Measurements from ENCODE around the gene RIPOR3. TPM values are rescaled to one million over a fixed set of nuclear protein-coding genes. Genes with fewer than 3 reads are reported as not detected.

Gene RIPOR3
- total RNA-seq, 1 donor from 2014 or later: 0.12 TPM

GRCh38 chr20:50692552-50692933 lies 1.2 kb upstream of the RIPOR3 start:
- H3K36me3 Mint-ChIP-seq (ENCODE audit: low read depth): peaks cover 2% of the 10 kb centered on the region
- H3K27me3 Mint-ChIP-seq (ENCODE audit: low read depth): peaks cover 43% of the 10 kb centered on the region
- H3K27ac Mint-ChIP-seq (ENCODE audit: unreplicated experiment): no peak overlapping the region
- H3K4me3 Mint-ChIP-seq (ENCODE audit: unreplicated experiment): no peak overlapping the region
- no peaks in the 10 kb centered on the region for H3K9me3 Mint-ChIP-seq (ENCODE audit: low read depth)
- TF ChIP-seq CTCF (IDR thresholded peaks at IDR 0.05): no peak
- no peak for DNase-seq (ENCODE audit: low spot score)
- peaks cover 21% of the 10 kb centered on the region for H3K4me1 Mint-ChIP-seq (ENCODE audit: low read depth)

- H3K27ac Mint-ChIP-seq (ENCODE audit: unreplicated experiment): no peak overlapping the region
Measured at GRCh38 chr20:50691573-50692551, 520 bp upstream of the RIPOR3 start.

GRCh38 chr20:50689864-50690649 lies 1.3 kb downstream of the RIPOR3 start:
- Mint-ChIP-seq H3K4me3 (ENCODE audit: unreplicated experiment) (no peak overlapping the region), H3K36me3 (ENCODE audit: low read depth) (peaks cover 2% of the 10 kb centered on the region), H3K27me3 (ENCODE audit: low read depth) (peaks cover 43% of the 10 kb centered on the region), H3K4me1 (ENCODE audit: low read depth) (peaks cover 20% of the 10 kb centered on the region), H3K9me3 (ENCODE audit: low read depth) (no peaks in the 10 kb centered on the region), H3K27ac (ENCODE audit: unreplicated experiment) (no peak overlapping the region)
- TF ChIP-seq CTCF (IDR thresholded peaks at IDR 0.05): no peak
- DNase-seq (ENCODE audit: low spot score): no peak

More at GRCh38 chr20:50691573-50692551, 520 bp upstream of the RIPOR3 start:
- Mint-ChIP-seq H3K27me3 (ENCODE audit: low read depth) (peaks cover 43% of the 10 kb centered on the region), H3K9me3 (ENCODE audit: low read depth) (no peaks in the 10 kb centered on the region), H3K4me3 (ENCODE audit: unreplicated experiment) (peak overlapping the region; percentile 12), H3K4me1 (ENCODE audit: low read depth) (peaks cover 21% of the 10 kb centered on the region), H3K36me3 (ENCODE audit: low read depth) (peaks cover 2% of the 10 kb centered on the region)
- no peak for TF ChIP-seq CTCF (IDR thresholded peaks at IDR 0.05)
- no peak for DNase-seq (ENCODE audit: low spot score)

- no peak overlapping the region for H3K4me3 Mint-ChIP-seq (ENCODE audit: unreplicated experiment)
- DNase-seq (ENCODE audit: low spot score): no peak
- TF ChIP-seq CTCF (IDR thresholded peaks at IDR 0.05): no peak
- peaks cover 38% of the 10 kb centered on the region for H3K27me3 Mint-ChIP-seq (ENCODE audit: low read depth)
- peaks cover 2% of the 10 kb centered on the region for H3K36me3 Mint-ChIP-seq (ENCODE audit: low read depth)
- H3K4me1 Mint-ChIP-seq (ENCODE audit: low read depth): peaks cover 16% of the 10 kb centered on the region
- H3K9me3 Mint-ChIP-seq (ENCODE audit: low read depth): no peaks in the 10 kb centered on the region
- no peak overlapping the region for H3K27ac Mint-ChIP-seq (ENCODE audit: unreplicated experiment)
Measured at GRCh38 chr20:50688256-50688975, 2.9 kb downstream of the RIPOR3 start.
